AG10803 (cell line): ENCODE results near the gene C1orf174.

Experiments used
- DNase-seq: peaks from one replicate; pipeline ENCODE4 v3.0.0; 2010; ENCODE audit warnings: low read depth
- H3K4me3 ChIP-seq: 2 replicates; pipeline ENCODE4 v1.5.1; 2011; ENCODE audit warnings: mild to moderate bottlenecking, low read length, control low read depth
- CTCF ChIP-seq: conservative IDR thresholded peaks from 2 replicates; pipeline ENCODE4 v1.5.1; 2011; ENCODE audit warnings: mild to moderate bottlenecking, low read length, control low read depth, inconsistent platforms

C1orf174 gene

DNA sequence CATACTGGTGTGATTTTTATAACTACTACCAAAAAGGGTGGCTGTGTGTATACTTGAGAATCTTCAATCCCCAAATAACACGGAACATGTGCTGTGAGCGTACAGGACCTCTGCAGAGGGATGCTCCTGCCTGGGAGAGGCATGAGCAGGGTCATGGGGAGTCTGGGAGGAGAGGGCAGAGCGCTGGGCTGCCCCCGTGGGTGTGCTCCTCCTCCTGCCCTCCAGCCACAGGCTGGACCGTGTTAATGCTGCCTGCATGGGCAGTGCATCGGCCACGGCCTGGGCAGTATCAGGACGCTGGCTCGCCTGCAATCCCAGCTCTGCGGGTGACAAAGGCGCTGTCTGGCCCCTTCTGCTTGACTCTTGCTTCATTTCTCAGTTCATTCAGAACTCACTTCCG lies 49.2 kb downstream of the C1orf174 start:
- DNase-seq: no peak
- H3K4me3 ChIP-seq: no peak overlapping the region
- no peak for TF ChIP-seq CTCF

DNA sequence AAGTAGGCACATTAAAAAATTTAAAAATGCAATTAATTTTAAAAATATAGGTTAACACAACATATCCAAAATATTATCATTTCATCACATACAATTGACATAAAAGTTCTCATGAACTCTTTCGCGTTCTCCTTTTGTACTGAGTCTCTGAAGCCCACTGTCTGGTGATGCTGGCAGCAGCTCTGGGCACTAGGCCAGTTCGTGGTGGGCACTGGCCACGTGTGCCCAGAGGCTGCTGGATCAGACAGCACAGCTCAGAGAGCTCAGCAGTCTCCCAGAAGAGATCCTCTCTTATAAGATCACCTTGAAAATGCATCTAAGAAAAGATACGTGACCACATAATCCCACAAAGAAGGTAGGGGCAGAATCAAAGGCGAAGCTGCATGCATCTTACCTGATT lies 53.0 kb downstream of the C1orf174 start:
- DNase-seq: no peak
- H3K4me3 ChIP-seq: no peak overlapping the region
- TF ChIP-seq CTCF: no peak

GRCh38 chr1:3846541-3846940 lies 53.5 kb downstream of the C1orf174 start:
- DNase-seq: no peak
- TF ChIP-seq CTCF: no peak

DNA sequence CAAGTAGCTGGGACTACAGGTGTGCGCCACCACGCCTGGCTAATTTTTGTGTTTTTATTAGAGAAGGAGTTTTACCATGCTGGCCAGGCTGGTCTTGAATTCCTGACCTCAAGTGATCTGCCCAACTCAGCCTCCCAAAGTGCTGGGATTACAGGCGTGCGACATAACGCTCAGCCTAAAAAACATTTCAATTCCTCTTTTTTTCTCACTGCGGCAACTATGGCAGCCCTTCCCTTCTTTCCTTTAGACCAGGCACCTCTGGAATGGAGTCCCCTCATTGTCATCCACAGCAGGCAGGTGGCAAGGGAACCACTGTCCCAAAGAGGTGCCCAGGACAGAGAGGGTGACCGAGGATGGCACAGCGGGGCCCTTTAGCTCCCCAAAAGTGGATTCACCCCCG lies 57.2 kb downstream of the C1orf174 start:
- no peak for DNase-seq
- no peak for TF ChIP-seq CTCF
- H3K4me3 ChIP-seq: no peak overlapping the region

More at GRCh38 chr1:3846541-3846940, 53.5 kb downstream of the C1orf174 start:
- H3K4me3 ChIP-seq: no peak overlapping the region

DNA sequence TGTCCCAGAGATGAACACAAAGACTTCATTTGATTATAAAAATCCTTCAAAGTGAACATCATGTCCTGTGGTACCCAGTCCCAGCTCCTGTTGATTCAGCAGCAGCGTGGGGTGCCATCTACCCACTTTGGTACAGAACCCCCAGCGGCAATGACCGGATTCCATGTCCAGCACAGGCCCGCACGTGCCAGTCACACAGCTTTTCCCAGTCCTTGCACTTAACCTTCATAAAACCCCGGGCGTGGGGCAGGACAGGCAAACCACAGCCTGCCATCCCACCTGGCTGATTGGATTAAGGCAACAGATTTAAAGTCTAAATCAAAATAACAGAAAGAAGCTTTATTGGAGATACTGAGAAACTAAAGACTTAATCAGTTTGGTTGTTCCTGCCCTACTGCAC lies 58.6 kb downstream of the C1orf174 start:
- no peak for TF ChIP-seq CTCF

More for the DNA sequence above, 58.6 kb downstream of the C1orf174 start:
- no peak for DNase-seq
- H3K4me3 ChIP-seq: no peak overlapping the region
